Activated T-cell treated with anti-CD3 and anti-CD28 coated beads, Interleukin-2, amount 50 U/mL, for 48 hours (primary cell): ENCODE data around the gene ZNF599.

Source experiments
- DNase-seq, 2 experiments: peaks; one replicate each; pipeline ENCODE4 v3.0.0-alpha.2; 2020

ZNF599 gene

DNA sequence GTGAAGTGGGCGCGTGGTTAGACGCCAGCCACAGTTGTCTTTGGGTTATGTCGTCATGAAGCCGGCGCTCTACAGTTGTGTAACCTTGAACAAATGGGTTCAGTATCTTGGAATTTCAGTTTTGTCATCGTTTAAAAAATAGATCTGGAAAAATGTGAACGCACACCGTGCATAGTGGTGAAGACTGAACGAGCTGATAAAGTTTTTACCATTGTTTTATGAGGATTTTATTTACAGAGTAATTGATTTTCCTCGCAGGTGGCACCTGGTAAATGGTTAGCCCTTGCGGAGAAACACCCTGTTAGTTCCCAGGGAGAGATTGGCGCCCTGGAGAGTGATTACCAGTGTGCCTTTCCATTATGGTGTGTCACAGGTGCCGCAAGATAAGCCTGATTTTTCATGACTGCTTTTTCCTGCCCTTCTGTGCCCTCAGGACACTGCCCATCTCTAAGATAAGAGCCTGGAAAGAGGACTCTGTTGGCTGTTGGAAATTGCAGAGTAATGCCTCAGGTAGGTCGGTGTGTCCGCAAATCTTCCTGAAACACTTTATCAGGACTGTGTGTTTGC is 38.4 kb downstream of the ZNF599 start:
- peak in 1 of 2 experiments; percentile 19 for DNase-seq

DNA sequence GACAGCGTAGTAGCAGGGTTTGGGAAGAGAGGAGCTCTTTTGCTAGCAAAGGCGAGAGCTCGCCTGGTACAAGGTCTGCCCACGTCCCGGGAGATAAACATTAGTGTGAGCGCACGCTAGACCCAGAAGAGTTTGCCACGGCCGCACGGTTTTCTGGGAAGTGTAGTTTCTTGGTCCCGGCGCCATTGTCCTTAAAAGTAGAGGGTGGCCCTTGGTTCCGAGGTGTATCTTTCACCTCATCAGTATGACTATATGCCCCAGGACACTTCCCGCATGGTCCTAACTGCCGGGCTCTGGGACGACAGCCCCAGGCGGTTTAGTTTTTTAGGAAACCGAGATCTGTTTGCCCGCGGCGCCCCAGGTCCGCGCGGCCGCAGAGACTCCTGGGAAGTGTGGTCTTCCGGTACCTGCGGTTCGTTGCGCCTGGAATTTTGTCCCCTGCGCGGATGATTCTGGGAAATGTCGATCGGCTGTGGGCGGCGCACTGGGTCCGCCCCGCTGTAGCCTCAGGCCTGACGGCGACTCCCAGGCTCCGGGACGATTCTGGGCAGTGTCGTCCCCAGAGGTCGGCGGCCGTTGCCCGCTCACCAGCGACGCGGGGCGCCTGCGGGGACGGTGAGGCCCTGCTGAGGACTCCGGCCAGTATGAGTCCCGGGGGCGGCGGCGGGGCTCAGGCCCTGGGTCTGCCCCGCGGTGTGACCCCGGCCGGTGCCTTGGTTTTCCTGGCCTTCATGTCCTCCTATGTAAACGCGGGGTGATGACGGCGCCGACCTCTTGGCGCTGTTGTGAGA is 39.1 kb downstream of the ZNF599 start, which contains the start of gene ZNF181:
ZNF181 (plus strand) TSS at position 498 of the 791 bp plus-strand sequence. CDS start 795 bp downstream, outside the sequence.
- DNase-seq, result peak; percentile 87 to 88

DNA sequence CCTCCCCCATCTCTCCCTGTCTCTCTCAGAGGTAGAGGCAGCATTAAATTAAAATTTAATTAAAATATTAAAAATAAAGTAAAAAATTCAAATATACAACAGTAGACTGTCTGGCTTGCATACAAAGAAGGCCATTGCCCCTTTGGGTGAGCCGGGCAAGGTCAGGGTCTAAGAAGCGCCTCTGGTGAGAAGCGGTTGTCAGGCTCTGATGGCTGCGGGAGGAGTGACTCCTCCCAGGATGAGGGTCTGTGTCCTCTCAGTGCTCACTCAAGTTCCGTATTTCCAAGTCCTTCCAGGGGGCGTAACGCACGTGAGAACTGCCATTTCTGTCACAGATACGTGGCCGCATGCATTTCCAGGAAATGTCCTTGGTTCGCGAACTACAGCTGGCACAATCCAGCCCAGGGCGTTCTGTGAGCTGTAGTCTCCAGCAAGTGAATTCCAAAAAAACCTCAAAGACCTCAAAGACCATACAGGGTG is 39.7 kb downstream of the ZNF599 start:
- no peak for DNase-seq

DNA sequence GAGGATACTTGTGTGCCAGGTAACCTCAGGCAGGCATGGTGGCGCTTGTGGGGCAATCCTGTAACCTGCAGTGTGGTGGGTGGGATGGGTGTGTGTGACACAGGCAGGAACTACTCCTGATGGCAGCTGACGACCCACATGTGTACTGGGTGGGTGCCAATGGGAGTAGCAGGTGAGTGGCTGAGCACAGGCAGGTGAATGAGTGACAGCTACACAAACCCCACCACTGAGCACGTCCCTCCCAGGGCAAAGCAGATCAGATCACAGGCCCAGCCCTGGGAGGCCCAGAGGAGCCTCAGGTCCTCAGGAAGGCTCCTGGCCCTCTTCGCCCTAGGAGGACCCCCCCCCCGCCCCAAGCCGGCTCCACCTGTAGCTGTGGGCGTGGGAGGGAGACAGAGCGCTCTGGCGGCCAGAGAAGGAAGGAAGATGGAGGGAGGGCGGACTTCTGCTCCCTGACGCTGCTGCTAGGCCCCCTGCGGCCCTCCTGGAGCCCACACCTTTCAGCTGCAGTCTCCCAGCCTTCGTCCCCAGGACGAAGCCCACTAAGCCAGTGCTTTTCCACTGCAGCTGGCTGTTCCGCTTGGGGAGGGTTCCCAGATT is 40.3 kb downstream of the ZNF599 start:
- peak in 1 of 2 experiments; percentile 20 for DNase-seq

DNA sequence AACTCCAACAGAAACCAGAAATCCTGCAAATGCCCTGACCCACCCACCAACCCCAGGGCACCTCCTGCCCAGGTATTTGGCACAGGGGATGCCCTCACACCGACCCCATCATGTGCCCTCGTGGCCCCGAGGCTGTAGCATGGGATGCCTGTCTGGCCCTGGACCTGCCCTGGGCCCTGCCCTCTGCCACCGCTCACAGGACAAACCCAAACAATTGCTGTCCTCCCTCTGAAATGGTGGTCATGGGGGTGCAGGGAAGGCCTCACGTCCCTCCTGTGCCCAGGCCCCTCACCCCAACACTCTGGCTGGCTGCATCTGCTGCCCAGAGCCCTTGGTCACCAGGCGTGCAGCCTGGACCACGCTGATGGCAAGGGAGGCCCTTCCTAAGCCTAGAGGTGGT is 41.1 kb downstream of the ZNF599 start:
- DNase-seq, result no peak

DNA sequence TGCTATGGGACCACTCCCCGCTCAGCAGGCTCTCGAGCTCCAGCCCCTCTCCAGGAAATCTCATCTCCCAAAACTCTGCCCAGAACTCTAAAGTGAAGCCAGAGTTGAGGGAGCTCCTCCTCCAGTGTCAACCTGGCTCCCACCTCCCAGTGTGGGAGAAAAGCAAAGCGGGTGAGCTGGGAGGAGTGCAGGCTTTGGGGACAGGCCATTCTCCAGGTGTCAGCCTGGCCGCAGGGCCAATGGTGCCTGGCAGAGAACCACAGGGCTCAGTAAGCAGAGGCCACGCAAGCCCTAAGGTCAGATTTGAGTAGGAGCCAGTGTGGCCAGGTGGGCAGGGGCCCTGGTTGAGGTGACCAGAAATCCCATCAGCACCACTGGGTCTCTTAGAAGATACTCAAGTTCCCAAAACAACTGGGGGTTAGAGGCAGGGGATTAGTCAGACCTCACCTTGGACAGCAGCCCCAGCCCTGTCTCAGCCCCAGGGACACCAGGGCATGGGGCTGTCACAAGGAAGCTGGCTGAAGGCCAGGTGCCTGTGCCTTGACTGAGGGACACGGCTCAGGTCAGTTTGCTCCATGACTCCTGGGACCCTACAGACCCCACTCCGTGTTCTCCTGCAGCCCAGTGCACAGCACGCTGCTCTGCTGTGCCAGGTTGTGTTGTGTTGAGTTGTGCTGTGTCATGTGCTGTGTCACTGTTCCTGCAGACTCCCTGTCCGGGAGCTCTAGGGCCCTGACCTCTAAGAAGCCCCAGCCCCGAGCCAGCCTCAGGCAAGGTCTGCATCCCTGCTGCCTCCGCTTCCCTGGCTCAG is 41.8 kb downstream of the ZNF599 start:
- DNase-seq, result no peak

DNA sequence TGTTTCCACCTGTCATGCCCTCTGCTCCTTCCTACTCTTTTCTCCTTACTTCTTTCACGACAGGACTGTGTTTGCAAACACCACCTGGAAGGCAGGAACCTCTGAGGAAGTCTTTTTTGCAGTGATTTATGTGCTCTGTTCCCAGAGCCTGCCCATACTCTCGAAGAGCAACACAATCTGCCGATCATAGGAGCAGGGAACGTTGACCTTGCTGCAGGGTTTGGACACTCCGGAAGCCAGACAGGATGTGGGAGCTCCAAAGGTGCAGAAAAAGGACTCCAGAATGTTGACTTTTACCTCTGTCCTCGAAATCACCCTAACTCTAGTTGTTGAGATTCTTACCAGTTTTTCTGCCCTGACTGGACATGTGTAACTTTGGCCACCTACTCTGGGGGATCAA is 47.6 kb downstream of the ZNF599 start:
- no peak for DNase-seq

DNA sequence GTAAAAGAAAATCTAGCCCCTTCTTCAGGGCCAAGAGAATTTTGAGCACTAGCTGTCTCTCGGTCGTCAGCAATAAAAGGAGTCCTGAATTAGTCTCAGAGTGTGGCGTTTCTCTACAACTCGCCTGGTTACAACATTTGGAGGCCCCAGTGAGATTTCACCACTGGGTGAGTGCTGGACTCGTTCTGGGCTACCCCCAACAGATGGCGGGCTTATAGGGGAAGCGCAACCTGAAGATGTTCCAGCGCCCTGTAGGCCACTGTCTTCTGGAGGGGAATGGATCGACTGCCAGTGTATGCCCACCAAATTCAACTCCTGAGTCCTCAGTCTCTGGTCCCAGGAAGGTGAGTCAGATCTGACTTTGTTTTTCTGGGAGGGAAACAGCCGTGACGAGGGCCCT is 50.7 kb downstream of the ZNF599 start:
- no peak for DNase-seq

DNA sequence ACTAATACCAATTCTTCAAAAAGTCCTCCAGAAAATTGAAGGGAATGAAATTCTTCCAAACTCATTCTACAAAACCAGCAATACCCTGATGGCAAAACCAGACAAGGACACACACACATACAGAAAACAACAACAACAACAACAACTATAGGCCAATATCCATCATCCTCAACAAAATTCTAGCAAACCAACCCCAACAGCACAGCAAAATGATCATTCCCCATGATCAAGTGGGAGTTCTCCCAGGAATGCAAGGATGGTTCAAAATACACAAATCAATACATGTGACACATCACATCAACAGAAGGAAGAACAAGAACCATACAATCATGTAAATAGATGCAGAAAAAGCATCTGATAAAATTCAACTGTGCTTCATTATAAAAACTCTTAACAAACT is 57.7 kb downstream of the ZNF599 start:
- no peak for DNase-seq

DNA sequence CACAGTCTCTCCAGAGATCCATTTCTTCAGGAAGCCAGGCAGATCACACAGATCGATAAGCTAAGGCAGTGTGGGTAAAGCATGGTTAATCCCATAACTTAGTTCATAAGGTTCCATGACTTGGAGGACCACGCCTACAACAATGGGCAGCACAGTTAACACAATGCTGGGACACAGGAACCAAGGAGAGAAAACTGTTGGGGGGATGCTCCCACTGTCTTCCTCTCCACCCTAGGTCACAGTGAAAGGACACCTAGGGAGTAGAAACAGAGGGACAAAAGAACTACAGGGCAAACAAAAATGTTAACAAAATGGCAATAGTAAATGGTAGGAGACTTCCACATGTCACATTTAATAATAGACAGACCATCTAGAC is 59.8 kb downstream of the ZNF599 start:
- DNase-seq, result no peak

DNA sequence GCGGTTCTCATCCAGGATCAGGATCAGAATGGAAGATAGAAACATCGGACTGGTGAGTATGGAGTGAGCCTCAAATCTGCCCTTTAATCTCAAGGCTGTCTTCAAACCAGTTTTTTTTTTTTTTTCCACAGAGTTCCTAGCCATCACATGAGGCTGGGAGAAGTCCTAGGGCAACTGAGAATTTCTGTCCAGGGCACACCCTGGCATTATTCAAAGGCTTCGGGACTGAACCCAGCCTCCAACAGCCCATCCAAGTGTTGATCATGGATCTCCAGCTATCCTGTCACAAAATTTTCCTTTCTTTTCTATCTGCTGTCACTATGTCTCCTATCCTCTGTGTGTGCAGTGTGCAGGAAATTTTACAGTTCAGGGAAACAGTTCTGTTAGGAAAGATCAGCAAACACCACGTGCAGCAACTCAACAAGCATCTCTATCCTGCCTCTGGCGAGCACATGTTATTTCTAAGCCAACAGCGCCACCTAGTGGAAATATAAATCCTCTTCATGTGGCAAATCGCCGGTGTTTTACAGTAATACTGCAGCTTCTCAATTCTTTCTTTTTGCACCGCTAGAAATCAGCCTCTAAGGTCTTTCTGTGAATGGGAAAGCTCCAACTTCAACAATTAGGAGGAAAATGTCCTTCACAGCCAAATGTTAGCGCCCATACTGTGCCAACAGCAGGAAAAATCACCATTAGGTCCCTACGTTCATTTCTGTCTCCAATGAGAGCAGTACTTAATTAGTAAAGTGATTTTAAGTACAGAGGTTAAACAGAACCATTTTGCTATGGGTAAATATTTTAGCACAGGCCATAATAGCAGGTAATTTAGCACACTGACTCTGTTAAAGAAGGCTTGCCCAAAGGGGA is 60.4 kb downstream of the ZNF599 start:
- peak; percentile 35 to 50 for DNase-seq

DNA sequence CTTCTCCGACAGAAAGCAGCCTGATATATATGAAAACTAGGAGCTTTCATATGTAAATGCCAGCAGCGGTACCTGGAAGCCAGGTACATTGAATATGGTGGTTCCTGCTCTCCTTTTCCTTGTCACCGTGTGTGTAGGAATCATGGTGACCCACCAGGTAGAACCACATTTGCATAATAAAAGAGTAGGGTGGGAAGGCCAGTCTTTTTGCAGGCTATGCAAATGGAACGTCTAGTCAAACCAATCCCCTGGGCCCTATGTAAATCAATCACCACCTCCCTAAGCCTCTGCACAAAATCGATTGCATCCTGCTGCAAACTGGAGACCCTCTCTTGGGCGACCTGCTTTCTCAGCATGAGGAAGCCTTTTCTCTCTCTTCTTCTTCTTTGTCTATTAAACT is 61.1 kb downstream of the ZNF599 start:
- no peak for DNase-seq
